Immature natural killer cell (primary cell): ENCODE results near the gene EYS. TPM values are rescaled to one million over a fixed set of nuclear protein-coding genes. Genes with fewer than 3 reads are reported as not detected.

Experiments used
- DNase-seq, 3 donors: peaks; one replicate each; pipeline ENCODE4 v3.0.0; 2022; ENCODE audit warnings: mixed read lengths in 1 of 3
- H3K27ac Mint-ChIP-seq, 6 donors: one replicate each; pipeline ENCODE4 v1.8.0; 2020; ENCODE audit warnings: mixed read lengths in 6 of 6, mild to moderate bottlenecking in 5 of 6, inconsistent platforms in 4 of 6, moderate library complexity in 3 of 6
- H3K27me3 Mint-ChIP-seq, 3 donors: one replicate each; pipeline ENCODE4 v1.8.0; 2020 to 2021; ENCODE audit warnings: low read depth in 3 of 3, mild to moderate bottlenecking in 3 of 3, mixed read lengths in 3 of 3, moderate library complexity in 3 of 3, inconsistent platforms in 1 of 3
- H3K36me3 Mint-ChIP-seq, 3 donors: one replicate each; pipeline ENCODE4 v1.8.0; 2020; ENCODE audit warnings: mixed read lengths in 3 of 3, inconsistent platforms in 2 of 3, mild to moderate bottlenecking in 2 of 3
- H3K4me1 Mint-ChIP-seq, 2 donors: one replicate each; pipeline ENCODE4 v1.8.0; 2020; ENCODE audit warnings: inconsistent platforms in 2 of 2, mild to moderate bottlenecking in 2 of 2, mixed read lengths in 2 of 2, moderate library complexity in 1 of 2
- H3K4me3 Mint-ChIP-seq, 5 donors: one replicate each; pipeline ENCODE4 v1.8.0; 2020; ENCODE audit warnings: mild to moderate bottlenecking in 5 of 5, mixed read lengths in 5 of 5, inconsistent platforms in 3 of 5, moderate library complexity in 3 of 5
- H3K9me3 Mint-ChIP-seq, 6 donors: one replicate each; pipeline ENCODE4 v1.8.0; 2020; ENCODE audit warnings: mild to moderate bottlenecking in 6 of 6, mixed read lengths in 6 of 6, inconsistent platforms in 4 of 6, moderate library complexity in 3 of 6
- polyA plus RNA-seq, 3 donors: library from polyadenylated mRNA; unstranded; fragments of 300-500 nt; fragmentation: Illumina TruSeq; gene quantifications; one replicate each; pipeline ENCODE4 v1.2.3, GENCODE V29; 2021

EYS gene
- polyA plus RNA-seq, 3 donors from 2014 or later, result not detected

DNA sequence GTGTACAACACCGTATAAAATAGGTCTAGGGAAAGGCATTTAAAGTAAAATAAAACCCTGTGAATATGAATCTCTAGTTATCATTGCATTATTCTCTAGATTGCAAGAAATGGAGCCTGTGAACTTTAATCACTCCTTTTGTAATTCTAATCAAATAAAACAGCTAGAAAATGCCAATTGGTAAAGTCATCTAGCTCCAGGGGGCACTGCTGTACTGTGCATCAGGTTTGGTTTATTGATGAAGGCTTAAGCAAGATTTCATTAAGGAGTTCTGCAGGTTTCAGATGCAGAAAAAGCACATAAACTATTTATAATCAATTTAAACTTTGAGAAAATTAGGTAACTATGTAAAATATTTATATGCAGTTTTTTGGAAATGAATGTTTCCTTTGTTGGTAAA is 1426.5 kb downstream of the EYS start:
- DNase-seq, result no peak
- peaks cover 0 to 2% (median 0%) of the 10 kb centered on the region in 3 donors for H3K27me3 Mint-ChIP-seq
- no peak overlapping the region for H3K27ac Mint-ChIP-seq
- H3K36me3 Mint-ChIP-seq, result peaks cover 0 to 9% (median 4%) of the 10 kb centered on the region in 3 donors
- no peaks in the 10 kb centered on the region for H3K4me1 Mint-ChIP-seq
- H3K4me3 Mint-ChIP-seq, result no peak overlapping the region
- peaks cover 12 to 43% (median 24%) of the 10 kb centered on the region in 6 donors for H3K9me3 Mint-ChIP-seq

DNA sequence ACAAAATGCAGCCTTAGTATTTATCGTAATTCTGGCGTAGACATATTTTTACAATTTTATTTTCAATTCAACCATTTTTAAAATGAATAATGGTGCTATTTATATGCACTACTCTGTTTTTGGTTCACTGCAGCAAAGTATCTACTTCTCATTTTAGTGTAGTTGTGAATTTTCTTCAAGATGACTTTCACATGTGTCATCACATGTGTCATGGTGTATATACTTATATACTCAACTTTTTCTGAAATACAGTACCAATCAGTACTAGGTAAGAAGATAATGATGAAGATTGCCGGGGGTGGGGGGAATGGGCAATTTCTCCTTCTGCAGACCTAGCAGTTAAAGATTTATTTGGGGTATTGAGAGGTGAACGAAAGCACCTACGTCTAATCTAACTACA is 1436.9 kb downstream of the EYS start:
- Mint-ChIP-seq H3K36me3 (peaks cover 0 to 4% (median 0%) of the 10 kb centered on the region in 3 donors), H3K4me1 (no peaks in the 10 kb centered on the region), H3K27ac (no peak overlapping the region), H3K9me3 (peaks cover 7 to 39% (median 21%) of the 10 kb centered on the region in 6 donors), H3K27me3 (peaks cover 0 to 1% (median 0%) of the 10 kb centered on the region in 3 donors), H3K4me3 (no peak overlapping the region)
- DNase-seq, result no peak

DNA sequence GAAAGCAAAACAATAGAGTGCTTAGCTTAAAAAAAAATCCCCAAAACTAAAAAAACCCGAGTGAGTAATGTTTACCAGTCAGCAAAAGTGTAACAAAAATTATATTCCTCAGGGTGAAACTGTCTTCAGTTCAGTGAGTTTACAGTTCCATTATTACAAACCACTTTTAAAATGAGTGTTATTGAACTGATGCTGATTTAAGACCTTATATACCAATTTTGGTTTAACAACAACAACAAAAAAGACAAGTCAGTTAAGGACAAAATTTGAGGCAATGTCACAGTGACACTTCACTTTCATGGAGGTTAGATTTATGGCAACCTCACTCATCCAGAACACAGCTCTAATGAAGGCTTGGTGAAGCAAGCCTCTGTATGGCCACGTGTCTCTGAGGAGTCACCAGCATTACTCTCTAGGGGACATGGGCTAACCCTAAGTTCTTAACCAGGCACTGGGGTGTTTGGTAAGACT is 1440.6 kb downstream of the EYS start:
- Mint-ChIP-seq H3K36me3 (peaks cover 0 to 4% (median 0%) of the 10 kb centered on the region in 3 donors), H3K27me3 (peaks cover 0 to 1% (median 0%) of the 10 kb centered on the region in 3 donors), H3K27ac (no peak overlapping the region), H3K4me3 (no peak overlapping the region), H3K4me1 (no peaks in the 10 kb centered on the region), H3K9me3 (peaks cover 2 to 35% (median 10%) of the 10 kb centered on the region in 6 donors)
- DNase-seq, result no peak

DNA sequence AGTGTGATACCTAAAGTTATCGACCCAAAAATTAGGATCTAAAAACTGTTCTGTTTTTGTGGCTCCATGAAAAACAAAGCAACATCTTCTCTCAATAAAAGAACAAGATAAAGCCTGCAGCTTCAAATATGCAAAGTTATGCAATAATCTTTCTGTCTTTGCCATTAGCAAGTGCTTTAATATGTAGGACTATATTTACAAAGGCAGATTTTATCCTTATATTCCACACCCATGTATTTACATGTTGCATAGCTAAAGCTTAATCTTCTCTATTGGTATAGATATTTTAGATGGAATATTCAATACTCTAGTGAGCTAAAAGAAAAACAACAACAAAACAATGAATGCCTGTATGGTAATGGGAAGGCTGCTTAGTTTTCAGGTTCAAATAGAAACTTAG is 1443.2 kb downstream of the EYS start:
- Mint-ChIP-seq H3K9me3 (peaks cover 5 to 42% (median 12%) of the 10 kb centered on the region in 6 donors), H3K27me3 (peaks cover 0 to 1% (median 1%) of the 10 kb centered on the region in 3 donors)

DNA sequence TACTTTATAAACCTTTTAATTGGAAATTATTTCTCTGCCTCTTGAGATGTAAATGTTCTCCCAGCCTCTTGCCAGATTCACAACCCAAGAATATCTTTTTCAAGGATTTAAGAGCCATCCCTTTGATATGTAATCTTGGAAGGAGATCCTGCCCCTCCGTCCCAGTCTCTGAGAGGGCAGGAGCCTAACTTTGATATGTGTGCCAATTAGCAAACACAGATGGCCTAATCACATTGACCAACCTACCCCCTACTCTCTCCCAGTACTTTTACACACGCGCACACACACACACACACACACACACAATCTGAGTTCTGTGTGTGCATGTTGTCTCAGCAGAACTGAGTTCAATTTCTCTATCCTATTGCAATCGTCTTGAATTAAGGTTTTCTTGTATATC is 1447.7 kb downstream of the EYS start:
- DNase-seq, result no peak
- Mint-ChIP-seq H3K36me3 (peaks cover 0 to 10% (median 0%) of the 10 kb centered on the region in 3 donors), H3K4me3 (no peak overlapping the region), H3K27ac (no peak overlapping the region), H3K9me3 (peaks cover 4 to 45% (median 17%) of the 10 kb centered on the region in 6 donors), H3K4me1 (no peaks in the 10 kb centered on the region), H3K27me3 (peaks cover 0 to 1% (median 1%) of the 10 kb centered on the region in 3 donors)

More for the DNA sequence above, 1443.2 kb downstream of the EYS start:
- H3K4me1 Mint-ChIP-seq, result no peaks in the 10 kb centered on the region
- H3K4me3 Mint-ChIP-seq, result no peak overlapping the region
- DNase-seq, result no peak
- H3K27ac Mint-ChIP-seq, result no peak overlapping the region
- peaks cover 0 to 8% (median 0%) of the 10 kb centered on the region in 3 donors for H3K36me3 Mint-ChIP-seq

DNA sequence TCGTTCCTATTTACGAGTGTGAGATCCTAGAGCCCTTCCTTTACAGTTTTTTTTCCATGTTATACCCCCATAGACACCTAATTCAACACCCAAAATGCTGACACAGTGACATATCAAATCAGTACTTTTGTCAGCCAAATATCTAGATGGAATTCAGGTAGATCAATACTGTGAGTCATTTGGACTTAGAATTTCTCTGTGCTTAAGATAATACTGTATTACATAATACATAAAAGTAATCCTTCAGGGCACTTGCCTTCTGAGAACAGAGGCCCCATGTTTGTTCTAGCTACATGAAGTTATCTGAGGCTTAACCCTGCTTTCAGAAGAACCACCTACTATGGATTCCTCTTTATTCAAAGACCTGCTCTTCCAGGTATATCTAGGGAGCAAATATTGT is 1448.3 kb downstream of the EYS start:
- DNase-seq, result no peak
- Mint-ChIP-seq H3K4me1 (no peaks in the 10 kb centered on the region), H3K27ac (no peak overlapping the region), H3K36me3 (peaks cover 0 to 10% (median 0%) of the 10 kb centered on the region in 3 donors), H3K9me3 (peaks cover 4 to 42% (median 16%) of the 10 kb centered on the region in 6 donors), H3K4me3 (no peak overlapping the region), H3K27me3 (peaks cover 0 to 1% (median 1%) of the 10 kb centered on the region in 3 donors)

DNA sequence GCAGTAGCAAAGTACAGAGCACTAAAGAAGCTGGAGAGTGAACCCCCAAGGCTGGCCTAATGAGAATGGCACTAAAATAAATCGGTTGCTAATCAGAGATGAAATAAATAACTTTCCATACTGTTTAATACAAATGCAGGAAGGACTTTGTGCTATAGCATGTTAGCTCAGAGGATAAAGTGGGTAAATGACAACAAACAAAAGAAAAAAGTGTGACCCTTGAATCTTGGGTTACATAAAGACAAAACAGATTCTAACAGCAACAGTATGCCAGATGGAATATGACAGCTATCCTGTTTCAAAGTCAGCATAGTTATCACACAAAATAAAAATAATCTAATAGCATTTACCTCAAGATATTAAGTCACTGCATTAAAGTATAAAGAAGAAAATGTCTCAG is 1448.7 kb downstream of the EYS start:
- Mint-ChIP-seq H3K27me3 (peaks cover 0 to 1% (median 1%) of the 10 kb centered on the region in 3 donors), H3K27ac (no peak overlapping the region), H3K4me1 (no peaks in the 10 kb centered on the region), H3K9me3 (peaks cover 4 to 37% (median 16%) of the 10 kb centered on the region in 6 donors), H3K4me3 (no peak overlapping the region), H3K36me3 (peaks cover 0 to 10% (median 0%) of the 10 kb centered on the region in 3 donors)
- no peak for DNase-seq

DNA sequence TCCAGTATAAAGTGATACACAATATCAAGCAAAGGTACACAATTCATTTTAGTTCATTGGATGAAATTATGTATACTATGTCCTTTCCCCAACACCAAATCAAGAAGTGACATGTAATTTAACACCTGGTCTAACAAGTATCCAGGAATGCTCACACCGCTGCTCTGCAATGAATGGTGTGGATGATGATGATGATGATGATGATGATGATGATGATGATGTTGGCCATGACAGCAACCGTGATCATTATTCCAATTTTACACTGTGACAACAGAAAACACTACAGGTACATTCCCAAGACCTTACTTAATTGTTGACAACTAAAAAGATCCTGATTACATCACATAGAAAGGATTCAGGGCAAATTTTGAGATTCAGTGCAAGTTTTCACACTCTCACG is 1449.4 kb downstream of the EYS start:
- Mint-ChIP-seq H3K9me3 (peaks cover 7 to 37% (median 16%) of the 10 kb centered on the region in 6 donors), H3K4me1 (no peaks in the 10 kb centered on the region), H3K27ac (no peak overlapping the region), H3K4me3 (no peak overlapping the region), H3K27me3 (peaks cover 0 to 1% (median 1%) of the 10 kb centered on the region in 3 donors), H3K36me3 (peaks cover 0 to 10% (median 0%) of the 10 kb centered on the region in 3 donors)
- no peak for DNase-seq

DNA sequence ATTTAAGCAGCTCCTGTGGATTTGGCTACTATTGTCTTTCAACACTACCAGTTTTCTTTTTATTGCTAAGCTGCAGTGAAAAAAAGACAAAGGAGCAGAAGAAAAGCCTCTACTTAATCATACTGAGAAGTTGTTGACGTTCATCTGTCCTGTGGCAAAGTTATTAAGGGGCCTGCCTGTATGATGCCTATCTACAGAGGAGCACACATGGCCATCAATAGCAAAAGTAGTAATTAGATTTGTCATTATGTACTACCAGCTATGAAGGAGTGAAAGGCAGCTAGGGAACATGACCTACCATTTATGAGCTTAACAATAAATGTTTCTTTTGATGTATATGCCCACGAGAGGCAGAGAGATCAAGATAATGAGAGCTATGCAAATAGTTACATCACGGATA is 1450.5 kb downstream of the EYS start:
- Mint-ChIP-seq H3K4me1 (no peaks in the 10 kb centered on the region), H3K27ac (no peak overlapping the region), H3K4me3 (no peak overlapping the region), H3K36me3 (peaks cover 0 to 10% (median 0%) of the 10 kb centered on the region in 3 donors), H3K27me3 (peaks cover 0 to 1% (median 1%) of the 10 kb centered on the region in 3 donors), H3K9me3 (peaks cover 11 to 44% (median 19%) of the 10 kb centered on the region in 6 donors)
- no peak for DNase-seq

DNA sequence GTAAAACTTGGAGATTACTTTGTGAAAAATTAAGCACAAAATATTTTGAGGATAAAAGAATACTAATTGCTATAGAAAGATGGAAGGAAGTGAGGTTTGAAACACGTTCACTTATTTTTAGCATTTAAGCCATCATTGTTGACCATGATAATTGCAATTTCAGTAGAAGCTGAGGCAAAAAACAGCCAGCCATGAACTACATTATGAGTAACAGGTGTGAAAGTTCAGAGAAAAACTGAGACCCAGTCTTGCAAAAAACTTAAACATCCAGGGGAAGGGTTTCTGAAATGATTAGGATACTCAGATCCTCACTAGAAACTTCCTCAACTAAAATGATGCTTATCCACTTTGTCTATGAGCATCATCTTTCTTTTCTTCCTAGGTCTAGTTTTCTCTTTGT is 1452.0 kb downstream of the EYS start:
- H3K4me1 Mint-ChIP-seq, result no peaks in the 10 kb centered on the region
- peaks cover 0 to 1% (median 1%) of the 10 kb centered on the region in 3 donors for H3K27me3 Mint-ChIP-seq
- H3K4me3 Mint-ChIP-seq, result no peak overlapping the region
- DNase-seq, result no peak
- H3K9me3 Mint-ChIP-seq, result peaks cover 11 to 51% (median 17%) of the 10 kb centered on the region in 6 donors
- H3K36me3 Mint-ChIP-seq, result peaks cover 0 to 10% (median 0%) of the 10 kb centered on the region in 3 donors
- H3K27ac Mint-ChIP-seq, result no peak overlapping the region

DNA sequence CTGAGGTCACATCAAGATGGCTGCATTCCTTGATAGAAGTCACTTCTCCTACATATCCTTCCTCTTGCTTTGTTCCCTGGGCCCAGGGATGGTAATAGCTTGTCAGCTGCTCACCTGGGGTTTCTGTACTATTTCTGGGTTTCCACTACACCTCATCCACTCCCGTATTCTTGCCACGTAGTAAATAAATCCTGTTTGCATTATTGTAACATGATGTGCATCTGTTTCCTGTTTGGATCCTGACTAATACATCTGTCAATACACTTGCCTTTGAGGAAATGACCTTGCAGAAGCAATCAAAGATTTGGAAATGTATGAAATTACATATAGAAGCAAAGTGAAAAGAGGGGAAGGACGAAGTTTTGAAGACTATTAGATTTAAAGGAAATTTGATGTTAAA is 1452.5 kb downstream of the EYS start:
- peak overlapping the region in 1 of 6 donors; percentile 46 for H3K27ac Mint-ChIP-seq
- peaks cover 0 to 8% (median 0%) of the 10 kb centered on the region in 3 donors for H3K36me3 Mint-ChIP-seq
- no peak for DNase-seq
- H3K4me3 Mint-ChIP-seq, result no peak overlapping the region
- H3K9me3 Mint-ChIP-seq, result peaks cover 8 to 51% (median 20%) of the 10 kb centered on the region in 6 donors
- no peaks in the 10 kb centered on the region for H3K4me1 Mint-ChIP-seq
- H3K27me3 Mint-ChIP-seq, result peaks cover 0 to 1% (median 1%) of the 10 kb centered on the region in 3 donors

DNA sequence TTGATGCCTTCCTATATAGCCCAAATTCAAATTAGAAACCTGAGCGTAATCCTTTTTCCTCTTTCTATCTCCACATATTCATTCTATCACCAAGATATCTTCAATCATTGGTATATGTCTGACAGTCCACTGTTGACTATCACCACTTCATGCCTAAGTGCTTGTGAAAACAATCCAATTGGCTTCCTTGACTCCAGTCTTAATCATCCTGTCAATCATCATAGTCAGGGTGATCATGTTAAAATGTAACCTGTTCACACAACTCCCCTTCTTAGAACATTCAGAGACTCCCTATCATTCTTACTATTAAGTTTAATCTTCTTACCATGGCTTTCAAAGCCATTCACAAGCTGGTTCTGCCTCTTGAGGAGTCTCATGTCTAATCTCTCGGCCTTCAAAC is 1454.8 kb downstream of the EYS start:
- H3K4me3 Mint-ChIP-seq, result no peak overlapping the region
- H3K9me3 Mint-ChIP-seq, result peaks cover 3 to 49% (median 23%) of the 10 kb centered on the region in 6 donors
- no peaks in the 10 kb centered on the region for H3K4me1 Mint-ChIP-seq
- peaks cover 0 to 5% (median 0%) of the 10 kb centered on the region in 3 donors for H3K36me3 Mint-ChIP-seq
- H3K27me3 Mint-ChIP-seq, result peaks cover 0 to 1% (median 0%) of the 10 kb centered on the region in 3 donors
- DNase-seq, result no peak
- H3K27ac Mint-ChIP-seq, result no peak overlapping the region

DNA sequence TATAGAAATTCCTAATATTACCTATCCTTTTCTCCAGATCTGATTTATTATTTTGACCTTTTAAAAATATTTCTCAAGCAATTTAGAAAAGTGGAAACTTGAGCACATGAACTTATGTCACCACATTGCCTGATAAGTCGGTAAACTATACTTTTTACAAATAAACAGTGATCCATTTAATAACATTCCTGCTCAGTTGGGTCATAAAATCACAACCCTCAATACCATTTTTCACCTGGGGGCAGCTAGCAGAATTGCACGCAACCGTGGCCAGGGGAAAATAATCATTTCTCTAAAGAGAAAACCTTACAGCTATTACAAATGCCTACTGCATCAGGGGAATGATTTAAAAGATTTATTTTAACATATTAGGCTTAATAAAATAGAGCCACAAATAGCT is 1456.9 kb downstream of the EYS start:
- peaks cover 8 to 49% (median 25%) of the 10 kb centered on the region in 6 donors for H3K9me3 Mint-ChIP-seq
- no peak overlapping the region for H3K27ac Mint-ChIP-seq
- H3K4me3 Mint-ChIP-seq, result no peak overlapping the region

DNA sequence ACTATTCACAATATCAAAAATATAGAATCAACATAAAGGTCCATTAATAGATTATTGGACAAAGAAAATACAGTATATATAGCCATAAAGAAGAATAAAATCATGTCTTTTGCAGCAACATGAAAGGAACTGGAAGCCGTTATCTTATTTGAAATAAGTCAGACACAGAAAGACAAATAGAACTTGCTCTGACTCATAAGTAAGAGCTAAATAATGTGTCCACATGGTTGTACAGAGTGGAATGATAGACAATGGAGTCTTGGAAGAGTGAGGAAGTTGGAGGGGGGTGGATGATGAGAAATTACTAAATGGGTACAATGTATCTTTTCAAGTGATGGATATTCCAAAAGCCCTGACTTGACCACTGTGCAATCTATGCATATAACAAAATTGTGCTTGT is 1457.9 kb downstream of the EYS start:
- Mint-ChIP-seq H3K27me3 (no peaks in the 10 kb centered on the region), H3K9me3 (peaks cover 6 to 49% (median 25%) of the 10 kb centered on the region in 6 donors), H3K4me3 (no peak overlapping the region), H3K27ac (no peak overlapping the region), H3K4me1 (no peaks in the 10 kb centered on the region), H3K36me3 (no peaks in the 10 kb centered on the region)
- no peak for DNase-seq

More for the DNA sequence above, 1456.9 kb downstream of the EYS start:
- H3K36me3 Mint-ChIP-seq, result no peaks in the 10 kb centered on the region
- DNase-seq, result no peak
- H3K27me3 Mint-ChIP-seq, result peaks cover 0 to 1% (median 0%) of the 10 kb centered on the region in 3 donors
- no peaks in the 10 kb centered on the region for H3K4me1 Mint-ChIP-seq

DNA sequence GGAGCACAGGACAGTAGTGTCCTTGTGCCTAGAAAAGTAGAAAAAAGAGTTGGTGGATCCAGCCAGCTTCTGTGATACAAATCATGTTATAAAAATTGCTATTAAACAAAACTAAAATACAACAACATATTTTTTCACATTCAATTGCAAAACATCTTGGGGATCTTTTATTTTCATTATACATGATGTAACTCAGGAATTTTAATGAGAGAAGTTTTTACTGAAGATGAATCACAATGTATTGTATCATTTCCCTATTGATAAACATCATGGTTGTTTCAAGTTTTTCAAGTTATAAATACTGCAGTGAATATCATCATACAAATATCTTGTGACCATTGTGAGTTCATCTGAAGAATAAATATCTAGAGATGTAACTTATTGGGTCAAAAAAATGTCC is 1463.4 kb downstream of the EYS start:
- Mint-ChIP-seq H3K36me3 (peaks cover 0 to 4% (median 0%) of the 10 kb centered on the region in 3 donors), H3K4me3 (no peak overlapping the region), H3K27me3 (peaks cover 0 to 1% (median 0%) of the 10 kb centered on the region in 3 donors), H3K9me3 (peaks cover 9 to 62% (median 39%) of the 10 kb centered on the region in 6 donors), H3K27ac (no peak overlapping the region), H3K4me1 (no peaks in the 10 kb centered on the region)
- no peak for DNase-seq
